Breast epithelium (tissue), 4 donors: Measurements from ENCODE around the gene IQGAP3. TPM values are rescaled to one million over a fixed set of nuclear protein-coding genes. Genes with fewer than 3 reads are reported as not detected.

Source experiments
- DNase-seq, 2 donors: peaks; one replicate each; pipeline ENCODE4 v3.0.0-alpha.2; 2019; ENCODE audit warnings: low spot score in 2 of 2
- H3K27ac ChIP-seq, 2 donors: fragments of 200-600 bp; sonication (generic) in 1 of 2; one replicate each; pipeline ENCODE4 v1.5.1; 2016 to 2019; ENCODE audit warnings: mild to moderate bottlenecking in 1 of 2
- H3K27me3 ChIP-seq, 2 donors: fragments of 200-600 bp; sonication (generic) in 1 of 2; one replicate each; pipeline versions ENCODE4 v1.5.1 to v1.6.0; 2017 to 2019; ENCODE audit warnings: control low read depth in 1 of 2, mild to moderate bottlenecking in 1 of 2
- H3K36me3 ChIP-seq: fragments of 200-600 bp; one replicate; pipeline ENCODE4 v1.5.1; 2019
- H3K4me1 ChIP-seq, 2 donors: fragments of 200-600 bp; sonication (generic); one replicate each; pipeline ENCODE4 v1.5.1; 2016 to 2019; ENCODE audit warnings: control low read depth in 1 of 2
- H3K4me3 ChIP-seq, 3 donors: fragments of 200-600 bp; sonication (generic); 1 replicate in 2 of 3; 2 replicates in 1 of 3; pipeline ENCODE4 v1.5.1; 2016 to 2019; ENCODE audit warnings: mild to moderate bottlenecking in 3 of 3, moderate library complexity in 2 of 3
- H3K9me3 ChIP-seq, 2 donors: fragments of 200-600 bp; sonication (generic) in 1 of 2; one replicate each; pipeline ENCODE4 v1.5.1; 2016 to 2019; ENCODE audit warnings: control low read depth in 1 of 2
- CTCF ChIP-seq, 3 donors: fragments of 450-650 bp; IDR thresholded peaks; one replicate each; pipeline ENCODE4 v1.5.1; 2016 to 2017; ENCODE audit warnings: antibody characterized with exemption in 3 of 3, mild to moderate bottlenecking in 3 of 3, moderate library complexity in 3 of 3
- POLR2A ChIP-seq: fragments of 450-650 bp; IDR thresholded peaks from one replicate; pipeline ENCODE4 v1.6.1; 2016; ENCODE audit warnings: antibody characterized with exemption, mild to moderate bottlenecking, moderate library complexity
- POLR2AphosphoS5 ChIP-seq, 3 donors: sonication (generic); formaldehyde crosslinking; IDR thresholded peaks; one replicate each; pipeline ENCODE4 v1.6.1; 2017; ENCODE audit warnings: antibody characterized with exemption in 3 of 3
- intact Hi-C: fragments of 100-400 bp; cut with DNase I; formaldehyde crosslinking; loops from one replicate; pipeline ENCODE4 v1.15.1; 2023; ENCODE audit warnings: low total_unique reads
- total RNA-seq, 3 donors: library from RNA; depleted of rRNA; stranded (reverse); fragments of >200 nt; gene quantifications; one replicate each; pipeline ENCODE4 v1.1.0, GENCODE V29; 2016

Gene IQGAP3
- total RNA-seq, 3 donors from 2014 or later, result under 0.01 to 1.4 (median 0.15) TPM

GRCh38 chr1:156601122-156601830 lies 28.9 kb upstream of the IQGAP3 start, which contains the start of gene GPATCH4:
Gene GPATCH4, minus strand, starts transcription at chr1:156601479.
- DNase-seq, result peak; percentile 59 to 64
- H3K9me3 ChIP-seq, result no peaks in the 10 kb centered on the region
- TF ChIP-seq CTCF (IDR thresholded peaks at IDR 0.05) (no peak), POLR2A (peak; percentile 25), POLR2AphosphoS5 (IDR thresholded peaks at IDR 0.05) (peak; percentile 27 to 83 (median 47))
- intact Hi-C loops, result loop anchor here (10.0 kb wide), 1 partner anchor 146 kb away; no protein-coding TSS in a partner anchor
- H3K4me1 ChIP-seq, result peaks cover 0 to 6% of the 10 kb centered on the region in 2 donors
- H3K27me3 ChIP-seq, result no peaks in the 10 kb centered on the region
- peak within 1 kb of the TSS; percentile 70 to 76 for H3K27ac ChIP-seq
- H3K4me3 ChIP-seq, result peak within 1 kb of the TSS; percentile 56 to 84 (median 69)
- no peaks in the 10 kb centered on the region for H3K36me3 ChIP-seq

- DNase-seq, result no peak
- H3K36me3 ChIP-seq, result no peaks in the 10 kb centered on the region
- no peaks in the 10 kb centered on the region for H3K27me3 ChIP-seq
- peak overlapping the region; percentile 56 to 84 (median 69) for H3K4me3 ChIP-seq
- no peaks in the 10 kb centered on the region for H3K9me3 ChIP-seq
- peaks cover 0 to 6% of the 10 kb centered on the region in 2 donors for H3K4me1 ChIP-seq
- intact Hi-C loops, result loop anchor here (10.0 kb wide), 1 partner anchor 146 kb away; no protein-coding TSS in a partner anchor
- peak overlapping the region; percentile 70 to 76 for H3K27ac ChIP-seq
- TF ChIP-seq POLR2A (no peak), POLR2AphosphoS5 (IDR thresholded peaks at IDR 0.05) (no peak), CTCF (IDR thresholded peaks at IDR 0.05) (no peak)
These were observed 28.4 kb upstream of the IQGAP3 start for GRCh38 chr1:156600733-156601121.

GRCh38 chr1:156599811-156600210 lies 27.4 kb upstream of the IQGAP3 start:
- Histone ChIP-seq H3K27me3 (no peaks in the 10 kb centered on the region), H3K27ac (no peak overlapping the region), H3K4me3 (no peak overlapping the region), H3K9me3 (no peaks in the 10 kb centered on the region), H3K36me3 (no peaks in the 10 kb centered on the region), H3K4me1 (peaks cover 0 to 6% of the 10 kb centered on the region in 2 donors)
- intact Hi-C loops, result loop anchor here (10.0 kb wide), 1 partner anchor 145 kb away; no protein-coding TSS in a partner anchor
- no peak for DNase-seq
- TF ChIP-seq POLR2A (no peak), CTCF (IDR thresholded peaks at IDR 0.05) (no peak), POLR2AphosphoS5 (IDR thresholded peaks at IDR 0.05) (no peak)

GRCh38 chr1:156598731-156599432 lies 26.5 kb upstream of the IQGAP3 start:
- H3K27ac ChIP-seq, result no peak overlapping the region
- no peak for DNase-seq
- intact Hi-C loops, result no loop called here
- no peaks in the 10 kb centered on the region for H3K36me3 ChIP-seq
- TF ChIP-seq POLR2AphosphoS5 (IDR thresholded peaks at IDR 0.05), result no peak
- no peak for TF ChIP-seq POLR2A
- TF ChIP-seq CTCF (IDR thresholded peaks at IDR 0.05), result no peak
- peaks cover 0 to 6% of the 10 kb centered on the region in 2 donors for H3K4me1 ChIP-seq
- no peaks in the 10 kb centered on the region for H3K9me3 ChIP-seq
- H3K4me3 ChIP-seq, result no peak overlapping the region
- H3K27me3 ChIP-seq, result no peaks in the 10 kb centered on the region

GRCh38 chr1:156598125-156598524 lies 25.8 kb upstream of the IQGAP3 start:
- DNase-seq, result no peak
- TF ChIP-seq CTCF (IDR thresholded peaks at IDR 0.05), result no peak
- TF ChIP-seq POLR2AphosphoS5 (IDR thresholded peaks at IDR 0.05), result no peak
- no peak for TF ChIP-seq POLR2A
- H3K9me3 ChIP-seq, result no peaks in the 10 kb centered on the region
- H3K36me3 ChIP-seq, result no peaks in the 10 kb centered on the region
- H3K27me3 ChIP-seq, result no peaks in the 10 kb centered on the region
- intact Hi-C loops, result no loop called here
- H3K27ac ChIP-seq, result no peak overlapping the region
- H3K4me1 ChIP-seq, result peaks cover 0 to 6% of the 10 kb centered on the region in 2 donors
- H3K4me3 ChIP-seq, result no peak overlapping the region
